ENCODE measurements around the gene SCGB1A1.
"Not testable (repeated sequence)": the region's sequence is repeated elsewhere in the genome, so short reads cannot be mapped to it uniquely, and the experiment has no call there.

Gene SCGB1A1

DNA sequence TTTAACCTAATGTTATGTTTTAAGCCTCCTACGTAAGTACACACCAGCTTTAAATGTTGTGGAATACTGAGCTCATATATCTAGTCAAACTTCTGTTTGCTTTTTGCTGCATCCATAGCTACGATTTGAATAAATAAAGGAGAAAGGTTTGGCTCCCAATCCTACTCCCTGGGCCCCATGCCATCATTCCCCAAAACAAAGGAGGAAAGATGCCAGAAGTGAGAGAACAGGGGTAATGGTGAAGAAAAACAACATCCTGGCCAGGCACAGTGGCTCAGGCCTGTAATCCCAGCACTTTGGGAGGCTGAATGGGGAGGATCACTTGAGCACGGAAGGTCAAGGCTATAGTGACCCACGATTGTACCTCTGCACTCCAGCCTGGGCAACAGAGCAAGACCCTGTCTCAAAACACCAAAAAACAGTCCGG, 26.5 kb downstream of the SCGB1A1 start:
- DNase-seq, result no peak
- Histone ChIP-seq H3K4me3 (ENCODE audit: insufficient read depth, low read depth, low read length, poor library complexity, severe bottlenecking) (no peak overlapping the region), H3K27me3 (replicated peaks; ENCODE audit: control insufficient read depth, insufficient read depth, low read length, poor library complexity, severe bottlenecking) (no peaks in the 10 kb centered on the region), H3K36me3 (ENCODE audit: control insufficient read depth, insufficient read depth, low read length) (no peaks in the 10 kb centered on the region), H3K4me1 (ENCODE audit: control insufficient read depth, insufficient read depth, low read length, poor library complexity, severe bottlenecking) (peaks cover 3% of the 10 kb centered on the region), H3K9me3 (ENCODE audit: control insufficient read depth, low read length) (no peaks in the 10 kb centered on the region), H3K27ac (ENCODE audit: insufficient read depth, low read length, poor library complexity, severe bottlenecking) (no peak overlapping the region)

DNA sequence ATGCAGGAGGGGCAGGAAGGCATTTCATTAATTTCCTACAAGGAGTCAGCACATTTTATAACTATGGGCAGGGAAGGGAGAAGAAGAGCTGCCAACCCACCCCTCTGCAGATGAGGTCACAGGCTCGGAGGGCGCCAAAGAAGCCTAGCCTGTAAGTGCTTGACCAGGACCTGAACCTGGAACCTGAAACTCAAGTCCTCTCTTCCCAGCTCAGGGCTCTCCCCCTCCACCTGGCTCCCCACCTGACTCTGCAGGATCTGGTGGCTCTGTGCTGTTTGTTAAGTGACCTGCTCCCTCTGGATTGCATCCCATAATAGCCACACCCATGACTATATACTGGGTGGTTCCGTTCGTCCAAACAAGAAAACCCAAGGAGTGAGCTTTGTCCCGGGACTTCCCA, 27.3 kb downstream of the SCGB1A1 start:
- Histone ChIP-seq H3K27me3 (replicated peaks; ENCODE audit: control insufficient read depth, insufficient read depth, low read length, poor library complexity, severe bottlenecking) (no peaks in the 10 kb centered on the region), H3K4me1 (ENCODE audit: control insufficient read depth, insufficient read depth, low read length, poor library complexity, severe bottlenecking) (peaks cover 3% of the 10 kb centered on the region)

DNA sequence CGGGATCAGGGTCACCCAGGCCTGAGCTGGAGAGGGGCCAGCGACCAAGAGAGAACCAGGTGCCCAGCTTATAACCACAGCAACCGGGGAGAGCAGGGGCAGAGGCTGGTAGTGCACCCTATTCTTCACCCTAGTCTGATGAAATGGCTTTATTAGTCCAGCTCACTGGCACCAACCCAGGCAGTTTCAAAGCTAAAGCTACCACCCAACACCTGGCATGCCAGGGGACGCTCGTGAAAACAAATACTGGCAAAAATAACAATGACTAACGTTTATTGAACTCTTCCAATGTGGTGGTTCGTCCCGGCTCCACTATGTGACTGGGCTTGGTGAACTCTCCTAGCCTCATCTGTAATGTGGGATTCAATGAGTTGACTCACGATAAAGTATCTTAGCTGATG, 30.6 kb downstream of the SCGB1A1 start:
- no peak overlapping the region for H3K27ac ChIP-seq (ENCODE audit: insufficient read depth, low read length, poor library complexity, severe bottlenecking)
- no peaks in the 10 kb centered on the region for H3K36me3 ChIP-seq (ENCODE audit: control insufficient read depth, insufficient read depth, low read length)
- H3K4me3 ChIP-seq (ENCODE audit: insufficient read depth, low read depth, low read length, poor library complexity, severe bottlenecking), result no peak overlapping the region
- peaks cover 3% of the 10 kb centered on the region for H3K4me1 ChIP-seq (ENCODE audit: control insufficient read depth, insufficient read depth, low read length, poor library complexity, severe bottlenecking)
- H3K9me3 ChIP-seq (ENCODE audit: control insufficient read depth, low read length), result no peaks in the 10 kb centered on the region
- H3K27me3 ChIP-seq (replicated peaks; ENCODE audit: control insufficient read depth, insufficient read depth, low read length, poor library complexity, severe bottlenecking), result no peaks in the 10 kb centered on the region
- no peak for DNase-seq

More for the DNA sequence above, 27.3 kb downstream of the SCGB1A1 start:
- Histone ChIP-seq H3K27ac (ENCODE audit: insufficient read depth, low read length, poor library complexity, severe bottlenecking) (no peak overlapping the region), H3K4me3 (ENCODE audit: insufficient read depth, low read depth, low read length, poor library complexity, severe bottlenecking) (no peak overlapping the region), H3K36me3 (ENCODE audit: control insufficient read depth, insufficient read depth, low read length) (no peaks in the 10 kb centered on the region), H3K9me3 (ENCODE audit: control insufficient read depth, low read length) (no peaks in the 10 kb centered on the region)
- no peak for DNase-seq

DNA sequence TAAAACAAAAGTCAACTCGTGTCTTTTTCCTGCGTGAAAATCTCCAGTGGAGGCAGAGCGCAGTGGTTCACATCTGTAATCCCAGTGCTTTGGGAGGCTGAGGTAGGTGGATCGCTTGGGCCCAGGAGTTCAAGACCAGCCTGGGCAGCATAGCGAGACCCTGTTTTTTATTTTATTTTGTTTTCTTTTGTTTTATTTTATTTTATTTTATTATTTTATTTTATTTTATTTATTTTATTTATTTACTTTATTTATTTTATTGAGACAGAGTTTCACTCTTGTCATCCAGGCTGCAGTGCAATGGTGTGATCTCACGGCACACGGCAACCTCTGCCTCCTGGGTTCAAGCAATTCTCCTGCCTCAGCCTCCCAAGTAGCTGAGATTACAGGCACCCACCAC, 31.1 kb downstream of the SCGB1A1 start:
- H3K4me1 ChIP-seq (ENCODE audit: control insufficient read depth, insufficient read depth, low read length, poor library complexity, severe bottlenecking); H3K27me3 ChIP-seq (replicated peaks; ENCODE audit: control insufficient read depth, insufficient read depth, low read length, poor library complexity, severe bottlenecking); H3K9me3 ChIP-seq (ENCODE audit: control insufficient read depth, low read length); DNase-seq; H3K36me3 ChIP-seq (ENCODE audit: control insufficient read depth, insufficient read depth, low read length); H3K4me3 ChIP-seq (ENCODE audit: insufficient read depth, low read depth, low read length, poor library complexity, severe bottlenecking); H3K27ac ChIP-seq (ENCODE audit: insufficient read depth, low read length, poor library complexity, severe bottlenecking): not testable (repeated sequence)

DNA sequence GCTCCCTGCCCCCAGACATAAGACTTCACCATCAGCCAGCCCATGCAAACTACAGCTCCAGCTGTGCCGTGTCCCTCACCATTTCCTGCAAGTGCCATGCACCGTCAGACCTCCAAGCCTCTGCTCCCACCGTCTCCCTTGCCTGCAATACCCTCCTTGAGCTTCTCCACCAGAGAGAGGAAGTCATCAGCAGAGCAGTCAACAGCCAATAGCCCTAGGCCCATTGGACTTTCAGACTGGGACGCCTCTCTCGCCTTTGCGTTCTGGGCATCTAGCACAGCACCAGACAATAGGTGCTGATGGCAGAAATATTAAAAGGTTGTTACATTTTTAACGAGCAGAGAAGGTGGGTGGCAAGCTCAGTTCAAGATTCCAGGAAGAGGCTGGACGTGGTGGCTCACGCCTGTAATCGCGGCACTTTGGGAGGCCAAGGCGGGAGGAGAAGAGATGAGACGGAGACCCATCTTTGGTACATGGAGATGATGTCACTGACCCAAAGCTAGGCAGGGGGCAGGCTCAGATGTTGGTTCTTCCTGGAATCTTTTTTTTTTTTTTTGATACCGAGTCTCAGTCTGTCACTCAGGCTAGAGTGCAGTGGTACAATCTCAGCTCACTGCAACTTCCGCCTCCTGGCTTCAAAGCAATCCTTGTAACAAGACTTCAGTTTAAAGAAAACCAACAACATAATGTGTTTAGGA, 31.9 kb downstream of the SCGB1A1 start:
- Histone ChIP-seq H3K4me3 (ENCODE audit: insufficient read depth, low read depth, low read length, poor library complexity, severe bottlenecking) (no peak overlapping the region), H3K36me3 (ENCODE audit: control insufficient read depth, insufficient read depth, low read length) (no peaks in the 10 kb centered on the region), H3K27ac (ENCODE audit: insufficient read depth, low read length, poor library complexity, severe bottlenecking) (no peak overlapping the region), H3K27me3 (replicated peaks; ENCODE audit: control insufficient read depth, insufficient read depth, low read length, poor library complexity, severe bottlenecking) (no peaks in the 10 kb centered on the region), H3K4me1 (ENCODE audit: control insufficient read depth, insufficient read depth, low read length, poor library complexity, severe bottlenecking) (no peaks in the 10 kb centered on the region), H3K9me3 (ENCODE audit: control insufficient read depth, low read length) (no peaks in the 10 kb centered on the region)
- no peak for DNase-seq

DNA sequence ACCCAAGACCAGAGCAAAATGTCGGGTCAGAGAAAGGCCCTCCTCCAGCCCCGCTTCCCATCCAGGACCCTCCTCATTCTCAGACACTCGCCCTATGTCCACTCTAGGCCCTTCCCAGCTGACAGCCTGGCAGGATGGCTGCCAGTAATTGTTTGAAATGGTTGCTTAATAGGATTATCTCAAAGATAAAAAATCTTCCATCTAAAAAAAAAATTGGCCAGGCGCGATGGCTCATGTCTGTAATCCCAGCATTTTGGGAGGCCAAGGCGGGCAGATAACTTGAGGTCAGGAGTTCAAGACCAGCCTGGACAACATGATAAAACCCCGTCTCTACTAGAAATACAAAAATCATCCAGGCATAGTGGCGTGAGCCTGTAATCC, 32.4 kb downstream of the SCGB1A1 start:
- Histone ChIP-seq H3K4me1 (ENCODE audit: control insufficient read depth, insufficient read depth, low read length, poor library complexity, severe bottlenecking) (no peaks in the 10 kb centered on the region), H3K27me3 (replicated peaks; ENCODE audit: control insufficient read depth, insufficient read depth, low read length, poor library complexity, severe bottlenecking) (no peaks in the 10 kb centered on the region), H3K27ac (ENCODE audit: insufficient read depth, low read length, poor library complexity, severe bottlenecking) (no peak overlapping the region), H3K4me3 (ENCODE audit: insufficient read depth, low read depth, low read length, poor library complexity, severe bottlenecking) (no peak overlapping the region), H3K36me3 (ENCODE audit: control insufficient read depth, insufficient read depth, low read length) (no peaks in the 10 kb centered on the region), H3K9me3 (ENCODE audit: control insufficient read depth, low read length) (no peaks in the 10 kb centered on the region)
- DNase-seq, result no peak

DNA sequence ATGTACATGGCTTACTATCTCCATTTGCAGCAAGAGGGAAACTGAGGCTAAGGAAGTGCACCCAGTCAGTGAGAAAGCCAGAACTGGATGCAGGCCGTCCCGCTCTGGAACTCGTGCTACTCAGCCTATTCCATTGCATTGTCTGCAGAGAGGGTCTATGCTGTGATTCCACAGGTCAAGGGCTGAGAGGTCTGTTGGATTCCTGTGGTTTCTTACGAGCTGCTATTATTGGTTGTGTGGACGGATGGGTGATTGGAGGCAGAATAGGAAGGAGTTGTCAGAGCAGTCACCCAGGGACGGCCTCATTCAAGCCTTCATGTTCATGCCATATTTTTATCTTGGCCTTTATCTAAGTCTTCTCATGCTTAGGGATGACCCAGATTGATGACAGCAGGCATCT, 33.4 kb downstream of the SCGB1A1 start:
- Histone ChIP-seq H3K9me3 (ENCODE audit: control insufficient read depth, low read length) (no peaks in the 10 kb centered on the region), H3K36me3 (ENCODE audit: control insufficient read depth, insufficient read depth, low read length) (no peaks in the 10 kb centered on the region), H3K4me3 (ENCODE audit: insufficient read depth, low read depth, low read length, poor library complexity, severe bottlenecking) (no peak overlapping the region), H3K27ac (ENCODE audit: insufficient read depth, low read length, poor library complexity, severe bottlenecking) (no peak overlapping the region), H3K27me3 (replicated peaks; ENCODE audit: control insufficient read depth, insufficient read depth, low read length, poor library complexity, severe bottlenecking) (no peaks in the 10 kb centered on the region), H3K4me1 (ENCODE audit: control insufficient read depth, insufficient read depth, low read length, poor library complexity, severe bottlenecking) (no peaks in the 10 kb centered on the region)
- DNase-seq, result no peak

DNA sequence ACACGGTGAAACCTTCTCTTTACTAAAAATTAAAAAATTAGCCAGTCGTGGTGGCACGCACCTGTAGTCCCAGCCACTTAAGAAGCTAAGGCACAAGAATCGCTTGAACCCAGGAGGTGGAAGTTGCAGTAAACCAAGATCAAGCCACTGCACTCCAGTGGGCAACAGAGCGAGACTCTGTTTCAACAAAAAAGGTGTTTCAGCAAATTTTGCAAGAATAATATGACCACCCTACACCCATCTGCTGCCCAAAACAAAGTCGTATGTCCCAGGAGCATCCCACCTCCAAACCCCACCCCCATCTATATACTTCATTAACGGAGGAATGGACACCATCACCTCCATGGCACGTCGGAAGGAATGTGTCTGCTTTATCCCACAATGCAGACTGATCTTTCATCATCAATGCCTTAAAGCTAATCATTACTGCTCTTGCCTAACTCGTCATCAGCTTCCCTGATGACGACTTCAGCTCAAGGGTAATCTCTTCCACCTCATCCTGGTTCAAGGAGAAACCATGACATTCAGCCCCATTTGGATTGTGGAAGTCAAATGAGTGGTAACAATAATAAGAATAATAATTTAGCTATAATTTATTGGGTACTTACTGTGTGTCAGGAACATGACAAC, 34.1 kb downstream of the SCGB1A1 start:
- no peaks in the 10 kb centered on the region for H3K9me3 ChIP-seq (ENCODE audit: control insufficient read depth, low read length)

DNA sequence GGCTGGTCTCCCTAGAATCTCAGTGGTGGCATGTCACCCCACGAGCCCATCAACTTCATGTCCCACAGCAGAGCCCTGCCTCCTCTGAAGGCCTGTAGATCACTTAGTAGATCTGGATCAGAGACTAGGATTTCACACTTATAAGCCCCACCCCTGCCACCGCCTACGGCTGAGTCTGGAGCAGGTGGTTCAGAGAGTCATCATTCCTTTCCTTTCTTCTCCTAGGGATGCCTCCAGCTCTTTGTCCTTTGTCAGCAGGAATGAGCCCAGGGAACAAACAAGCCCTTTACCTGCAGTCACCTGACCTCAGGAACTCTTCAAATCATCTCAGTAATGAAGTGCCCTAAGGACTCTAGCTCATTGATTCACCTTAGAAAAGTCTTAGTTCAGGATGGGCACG, 37.8 kb downstream of the SCGB1A1 start:
- no peaks in the 10 kb centered on the region for H3K27me3 ChIP-seq (replicated peaks; ENCODE audit: control insufficient read depth, insufficient read depth, low read length, poor library complexity, severe bottlenecking)

More for the DNA sequence above, 34.1 kb downstream of the SCGB1A1 start:
- Histone ChIP-seq H3K27ac (ENCODE audit: insufficient read depth, low read length, poor library complexity, severe bottlenecking) (no peak overlapping the region), H3K27me3 (replicated peaks; ENCODE audit: control insufficient read depth, insufficient read depth, low read length, poor library complexity, severe bottlenecking) (no peaks in the 10 kb centered on the region), H3K4me3 (ENCODE audit: insufficient read depth, low read depth, low read length, poor library complexity, severe bottlenecking) (no peak overlapping the region), H3K36me3 (ENCODE audit: control insufficient read depth, insufficient read depth, low read length) (no peaks in the 10 kb centered on the region), H3K4me1 (ENCODE audit: control insufficient read depth, insufficient read depth, low read length, poor library complexity, severe bottlenecking) (no peaks in the 10 kb centered on the region)
- DNase-seq, result no peak

DNA sequence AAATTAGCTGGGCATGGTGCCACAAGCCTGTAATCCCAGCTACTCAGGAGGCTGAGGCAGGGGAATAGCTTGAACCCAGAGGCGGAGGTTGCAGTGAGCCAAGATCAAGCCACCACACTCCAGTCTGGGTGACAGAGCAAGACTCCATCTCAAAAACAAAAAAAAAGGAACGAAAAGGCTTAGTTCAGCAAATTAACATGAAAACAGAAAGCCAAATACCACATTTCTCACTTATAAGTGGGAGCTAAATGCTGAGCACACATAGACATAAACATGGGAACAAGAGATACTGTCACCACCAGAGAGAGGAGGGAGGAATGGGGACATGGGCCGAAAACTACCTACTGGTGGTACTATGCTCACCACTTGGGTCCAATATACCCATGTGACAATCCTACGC, 38.6 kb downstream of the SCGB1A1 start:
- no peak for DNase-seq
- Histone ChIP-seq H3K27ac (ENCODE audit: insufficient read depth, low read length, poor library complexity, severe bottlenecking) (no peak overlapping the region), H3K9me3 (ENCODE audit: control insufficient read depth, low read length) (no peaks in the 10 kb centered on the region), H3K27me3 (replicated peaks; ENCODE audit: control insufficient read depth, insufficient read depth, low read length, poor library complexity, severe bottlenecking) (no peaks in the 10 kb centered on the region), H3K4me1 (ENCODE audit: control insufficient read depth, insufficient read depth, low read length, poor library complexity, severe bottlenecking) (no peaks in the 10 kb centered on the region), H3K4me3 (ENCODE audit: insufficient read depth, low read depth, low read length, poor library complexity, severe bottlenecking) (no peak overlapping the region), H3K36me3 (ENCODE audit: control insufficient read depth, insufficient read depth, low read length) (no peaks in the 10 kb centered on the region)

More for the DNA sequence above, 37.8 kb downstream of the SCGB1A1 start:
- H3K36me3 ChIP-seq (ENCODE audit: control insufficient read depth, insufficient read depth, low read length), result no peaks in the 10 kb centered on the region
- no peak overlapping the region for H3K27ac ChIP-seq (ENCODE audit: insufficient read depth, low read length, poor library complexity, severe bottlenecking)
- no peak for DNase-seq
- no peaks in the 10 kb centered on the region for H3K9me3 ChIP-seq (ENCODE audit: control insufficient read depth, low read length)
- no peak overlapping the region for H3K4me3 ChIP-seq (ENCODE audit: insufficient read depth, low read depth, low read length, poor library complexity, severe bottlenecking)
- H3K4me1 ChIP-seq (ENCODE audit: control insufficient read depth, insufficient read depth, low read length, poor library complexity, severe bottlenecking), result no peaks in the 10 kb centered on the region

Data from effector memory CD4-positive, alpha-beta T cell (primary cell).